ENCODE results near the gene RPL36. TPM values are rescaled to one million over a fixed set of nuclear protein-coding genes. Genes with fewer than 3 reads are reported as not detected.
"Not testable (repeated sequence)": the region's sequence is repeated elsewhere in the genome, so short reads cannot be mapped to it uniquely, and the experiment has no call there.

The RPL36 gene
- total and polyA plus RNA-seq, 11 donors = 255 to 981 (median 391) TPM

- ATAC-seq (no peak), DNase-seq (peak in 2 of 5 donors; percentile 39 to 46)
- Histone ChIP-seq H3K4me3 (peak overlapping the region in 11 of 12 donors; percentile 43 to 83 (median 69)), H3K27me3 (no peaks in the 10 kb centered on the region), H3K9me3 (no peaks in the 10 kb centered on the region), H3K36me3 (peaks cover 0 to 12% (median 9%) of the 10 kb centered on the region in 9 donors), H3K4me1 (peaks cover 4 to 44% (median 22%) of the 10 kb centered on the region in 12 donors), H3K27ac (peak overlapping the region in 8 of 12 donors; percentile 21 to 87 (median 78))
- TF ChIP-seq CTCF (IDR thresholded peaks at IDR 0.05) = peak in 3 of 12 donors; percentile 1 to 22 (median 3)
- no peak for TF ChIP-seq POLR2A (IDR thresholded peaks at IDR 0.05)
- WGBS, 4 donors = 45 to 56% (median 47%) methylated on average over 47 to 76 of the region's 76 CpGs
- intact Hi-C loops (cut with DNase I) = loop anchor here in 2 of 10 donors (10.0 kb wide), 2 partner anchors 107 to 1847 kb away; partner anchors contain the start of genes DUS3L (in 1 of the 2) and PNPLA6 (in 1 of the 2)
Observed at GRCh38 chr19:5687360-5688198, 2.5 kb upstream of the RPL36 start.

DNA sequence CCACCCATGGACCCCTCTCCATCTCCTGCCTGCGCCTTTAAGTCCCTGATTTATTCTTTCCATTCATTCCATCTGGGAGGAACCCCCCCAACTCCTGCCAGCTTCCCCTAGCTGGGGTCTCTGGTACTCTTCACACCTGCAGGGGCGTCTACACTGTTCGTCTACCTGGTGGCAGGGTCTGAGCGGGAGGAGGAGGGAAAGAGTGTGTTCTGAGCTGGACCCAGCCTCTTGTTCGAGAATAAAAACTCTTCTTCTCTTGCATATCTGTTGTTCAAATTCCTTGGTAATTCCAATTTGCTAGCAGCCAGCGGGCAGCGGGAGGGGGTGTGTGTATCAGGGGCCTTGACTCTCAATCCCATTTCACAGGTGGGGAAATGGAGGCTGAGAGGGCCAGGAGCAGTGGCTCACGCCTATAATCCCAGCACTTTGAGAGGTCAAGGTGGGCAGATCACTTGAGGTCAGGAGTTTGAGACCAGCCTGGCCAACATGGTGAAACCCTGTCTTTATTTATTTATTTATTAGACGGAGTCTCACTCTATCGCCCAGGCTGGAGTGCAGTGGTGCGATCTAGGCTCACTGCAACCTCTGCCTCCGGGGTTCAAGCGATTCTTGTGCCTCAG lies 1.7 kb upstream of the RPL36 start:
- not testable (repeated sequence) for H3K4me3 ChIP-seq, ATAC-seq, H3K27me3 ChIP-seq, DNase-seq, H3K27ac ChIP-seq, H3K9me3 ChIP-seq
- Histone ChIP-seq H3K36me3 (peaks cover 0 to 20% (median 17%) of the 10 kb centered on the region in 9 donors), H3K4me1 (peaks cover 4 to 51% (median 28%) of the 10 kb centered on the region in 12 donors)
- intact Hi-C loops (cut with DNase I) = loop anchor here in 2 of 10 donors (10.0 kb wide), 2 partner anchors 106 to 1846 kb away; partner anchors contain the start of genes DUS3L (in 1 of the 2) and PNPLA6 (in 1 of the 2)
- 86 to 96% (median 94%) methylated on average over 13 of the region's 13 CpGs for WGBS, 4 donors

DNA sequence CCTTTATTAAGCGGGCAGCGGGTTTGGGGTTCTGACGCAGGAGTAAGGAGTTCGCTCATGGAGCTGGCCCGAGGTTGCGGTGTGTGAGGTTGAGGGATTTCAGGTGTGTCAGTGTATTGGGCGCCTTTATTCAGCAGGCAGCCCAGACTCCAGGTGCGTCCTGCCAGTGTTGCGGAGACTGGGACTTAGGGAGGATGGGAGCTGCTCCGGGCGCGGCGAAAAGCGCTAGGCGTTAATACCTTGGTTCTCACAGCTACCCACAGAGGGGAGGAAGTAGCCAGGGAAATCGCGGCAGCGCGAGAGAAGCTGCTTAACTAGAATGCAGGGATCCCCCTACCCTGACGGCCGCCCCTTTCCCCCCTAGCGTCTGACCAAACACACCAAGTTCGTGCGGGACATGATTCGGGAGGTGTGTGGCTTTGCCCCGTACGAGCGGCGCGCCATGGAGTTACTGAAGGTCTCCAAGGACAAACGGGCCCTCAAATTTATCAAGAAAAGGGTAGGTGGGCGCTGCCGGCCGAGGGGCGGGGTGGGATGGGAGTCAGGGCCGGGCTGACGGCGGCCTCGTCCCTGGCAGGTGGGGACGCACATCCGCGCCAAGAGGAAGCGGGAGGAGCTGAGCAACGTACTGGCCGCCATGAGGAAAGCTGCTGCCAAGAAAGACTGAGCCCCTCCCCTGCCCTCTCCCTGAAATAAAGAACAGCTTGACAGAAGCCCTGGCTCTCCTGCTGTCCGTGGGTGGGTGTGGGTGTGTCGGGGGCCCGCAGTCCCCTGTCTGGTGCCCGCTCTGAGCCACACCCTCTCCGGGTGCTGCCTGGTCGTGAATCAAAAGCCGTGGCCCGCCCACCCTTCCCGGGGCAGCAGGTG lies 1.1 kb downstream of the RPL36 start:
- TF ChIP-seq CTCF (IDR thresholded peaks at IDR 0.05) (no peak), POLR2A (IDR thresholded peaks at IDR 0.05) (no peak)
- peak; percentile 2 to 61 (median 14) for ATAC-seq
- Histone ChIP-seq H3K4me3 (peak overlapping the region; percentile 48 to 91 (median 77)), H3K27ac (peak overlapping the region; percentile 67 to 95 (median 86)), H3K9me3 (no peaks in the 10 kb centered on the region), H3K27me3 (no peaks in the 10 kb centered on the region), H3K36me3 (peaks cover 0 to 48% (median 45%) of the 10 kb centered on the region in 9 donors), H3K4me1 (peaks cover 4 to 56% (median 28%) of the 10 kb centered on the region in 12 donors)
- WGBS, 4 donors = 5 to 8% (median 6%) methylated on average over 41 to 54 of the region's 54 CpGs
- intact Hi-C loops (cut with DNase I) = loop anchor here in 4 of 10 donors (1.0 to 5.0 kb wide), 4 partner anchors 29 to 211 kb away; partner anchors contain the start of genes CATSPERD (in 4 of the 4), LONP1 (in 4 of the 4), NDUFA11 (in 1 of the 4) and SAFB (in 1 of the 4)
- peak; percentile 79 to 83 (median 81) for DNase-seq

All from heart left ventricle (tissue), 16 donors.